ENCODE data around the gene PREB. TPM values are rescaled to one million over a fixed set of nuclear protein-coding genes. Genes with fewer than 3 reads are reported as not detected.

The PREB gene
- total RNA-seq: 10 to 100 TPM; 30.2 to 56.8 TPM
- 10 to 100 TPM; 25.8 to 66.8 TPM for polyA plus RNA-seq
- long read RNA-seq, donor 1, transcript PREB-201 (9 exons, 2,166 nt): major isoform, 5 of 5 reads
- long read RNA-seq, donor 1, partial matches to known transcripts: 0 of 5 reads
- long read RNA-seq, donor 1, other reads (novel, unspliced or antisense): 0 of 5 reads
- long read RNA-seq, donor 2, partial matches to known transcripts: 0 of 3 reads
- long read RNA-seq, donor 2, other reads (novel, unspliced or antisense): 0 of 3 reads
- long read RNA-seq, donor 3, partial matches to known transcripts: 0 of 2 reads
- long read RNA-seq, donor 3, other reads (novel, unspliced or antisense): 0 of 2 reads
- long read RNA-seq, donor 4, partial matches to known transcripts: 5 of 5 reads
- long read RNA-seq, donor 4, other reads (novel, unspliced or antisense): 0 of 5 reads
- long read RNA-seq, donor 5, transcript PREB-201 (9 exons, 2,166 nt): major isoform, 5 of 13 reads
- long read RNA-seq, donor 5, partial matches to known transcripts: 7 of 13 reads
- long read RNA-seq, donor 5, other reads (novel, unspliced or antisense): 0 of 13 reads

GRCh38 chr2:27133905-27134780 is at the start of gene PREB:
Gene PREB, minus strand, starts transcription at chr2:27134636. Its CDS starts 215 bp downstream, at chr2:27134421.
- peaks cover 0 to 12% (median 8%) of the 10 kb centered on the region in 5 donors for H3K4me1 ChIP-seq (ENCODE audit: control insufficient read depth in 5 of 5, insufficient read depth in 5 of 5, low read length in 5 of 5)
- no peaks in the 10 kb centered on the region for H3K9me3 ChIP-seq (ENCODE audit: control insufficient read depth in 4 of 4, insufficient read depth in 3 of 4, low read length in 3 of 4)
- peak within 1 kb of the TSS; percentile 88 to 91 for H3K27ac ChIP-seq (ENCODE audit: low read depth in 1 of 2, low read length in 1 of 2)
- H3K27me3 ChIP-seq (ENCODE audit: control insufficient read depth in 3 of 3, insufficient read depth in 3 of 3, low read length in 2 of 3): no peaks in the 10 kb centered on the region
- DNase-seq (peak; percentile 98), ATAC-seq (ENCODE audit: insufficient read depth, low FRiP score) (peak; percentile 95)
- WGBS, 2 donors: 0 to 1% methylated on average over 82 to 86 of the region's 86 CpGs
- TF ChIP-seq CTCF (IDR thresholded peaks at IDR 0.05; ENCODE audit: control extremely low read depth, extremely low read depth): no peak
- H3K4me3 ChIP-seq: peak within 1 kb of the TSS; percentile 72
- peak within 1 kb of the TSS; percentile 37 to 70 for H3K9ac ChIP-seq (ENCODE audit: insufficient read depth in 1 of 2, low read length in 2 of 2)
- peaks cover 0 to 29% (median 21%) of the 10 kb centered on the region in 4 donors for H3K36me3 ChIP-seq (ENCODE audit: control insufficient read depth in 4 of 4, insufficient read depth in 4 of 4, low read length in 4 of 4)

GRCh38 chr2:27184115-27184514 is 49.7 kb upstream of the PREB start:
- 60 to 68% methylated on average over 4 of the region's 4 CpGs for WGBS, 2 donors
- Histone ChIP-seq H3K36me3 (ENCODE audit: control insufficient read depth in 4 of 4, insufficient read depth in 4 of 4, low read length in 4 of 4) (no peaks in the 10 kb centered on the region), H3K27ac (ENCODE audit: low read depth in 1 of 2, low read length in 1 of 2) (no peak overlapping the region), H3K27me3 (ENCODE audit: control insufficient read depth in 3 of 3, insufficient read depth in 3 of 3, low read length in 2 of 3) (peaks cover 0 to 2% (median 2%) of the 10 kb centered on the region in 3 donors), H3K4me3 (no peak overlapping the region), H3K9me3 (ENCODE audit: control insufficient read depth in 4 of 4, insufficient read depth in 3 of 4, low read length in 3 of 4) (no peaks in the 10 kb centered on the region), H3K9ac (ENCODE audit: insufficient read depth in 1 of 2, low read length in 2 of 2) (no peak overlapping the region), H3K4me1 (ENCODE audit: control insufficient read depth in 5 of 5, insufficient read depth in 5 of 5, low read length in 5 of 5) (peaks cover 0 to 7% (median 2%) of the 10 kb centered on the region in 5 donors)
- no peak for TF ChIP-seq CTCF (IDR thresholded peaks at IDR 0.05; ENCODE audit: control extremely low read depth, extremely low read depth)
- ATAC-seq (ENCODE audit: insufficient read depth, low FRiP score) (no peak), DNase-seq (peak; percentile 19 to 61 (median 29))

- Histone ChIP-seq H3K4me3 (no peak overlapping the region), H3K27ac (ENCODE audit: low read depth in 1 of 2, low read length in 1 of 2) (no peak overlapping the region), H3K4me1 (ENCODE audit: control insufficient read depth in 5 of 5, insufficient read depth in 5 of 5, low read length in 5 of 5) (peaks cover 0 to 7% (median 2%) of the 10 kb centered on the region in 5 donors), H3K36me3 (ENCODE audit: control insufficient read depth in 4 of 4, insufficient read depth in 4 of 4, low read length in 4 of 4) (no peaks in the 10 kb centered on the region), H3K9me3 (ENCODE audit: control insufficient read depth in 4 of 4, insufficient read depth in 3 of 4, low read length in 3 of 4) (no peaks in the 10 kb centered on the region), H3K9ac (ENCODE audit: insufficient read depth in 1 of 2, low read length in 2 of 2) (no peak overlapping the region), H3K27me3 (ENCODE audit: control insufficient read depth in 3 of 3, insufficient read depth in 3 of 3, low read length in 2 of 3) (peaks cover 0 to 4% (median 2%) of the 10 kb centered on the region in 3 donors)
- no peak for ATAC-seq (ENCODE audit: insufficient read depth, low FRiP score)
- 70 to 93% methylated on average over 4 of the region's 4 CpGs for WGBS, 2 donors
- no peak for DNase-seq
- no peak for TF ChIP-seq CTCF (IDR thresholded peaks at IDR 0.05; ENCODE audit: control extremely low read depth, extremely low read depth)
Measured at GRCh38 chr2:27182346-27182745, 47.9 kb upstream of the PREB start.

All from lung (tissue), 16 donors.